Stimulated activated CD4-positive, alpha-beta T cell treated with anti-CD3 and anti-CD28 coated beads, TNF-alpha, amount 100 ng/mL, for 4 hours (primary cell): Measurements from ENCODE around the gene CAPS.

Experiments used
- DNase-seq, 3 experiments: peaks; one replicate each; pipeline ENCODE4 v3.0.0-alpha.2; 2020; ENCODE audit warnings: low read depth in 3 of 3

CAPS gene

DNA sequence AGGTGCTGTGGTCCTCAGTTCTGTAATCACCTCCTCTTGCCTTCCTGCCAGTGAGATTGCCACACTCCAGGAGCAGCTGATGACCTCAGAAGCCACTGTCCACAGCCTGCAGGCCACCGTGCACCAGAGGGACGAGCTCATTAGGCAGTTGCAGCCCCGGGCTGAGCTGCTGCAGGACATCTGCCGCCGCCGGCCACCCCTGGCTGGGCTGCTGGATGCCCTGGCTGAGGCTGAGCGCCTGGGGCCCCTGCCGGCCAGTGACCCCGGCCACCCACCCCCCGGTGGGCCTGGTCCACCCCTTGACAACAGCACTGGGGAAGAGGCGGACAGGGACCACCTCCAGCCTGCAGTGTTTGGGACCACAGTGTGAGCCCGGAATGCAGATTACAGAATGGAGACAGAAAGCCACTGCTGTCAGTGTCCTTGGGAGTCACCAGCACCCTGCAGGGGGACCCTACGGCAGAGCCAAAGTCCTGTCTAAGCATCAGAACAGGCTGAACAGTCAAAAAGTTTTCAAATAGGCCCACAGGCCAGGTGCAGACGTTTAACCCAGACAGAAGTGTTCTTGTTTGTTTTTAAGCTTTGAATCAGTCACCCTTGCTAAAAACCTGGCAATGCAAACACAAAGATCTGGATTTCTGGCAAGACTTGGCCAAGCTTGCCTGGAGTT is 5.1 kb upstream of the CAPS start:
- no peak for DNase-seq

DNA sequence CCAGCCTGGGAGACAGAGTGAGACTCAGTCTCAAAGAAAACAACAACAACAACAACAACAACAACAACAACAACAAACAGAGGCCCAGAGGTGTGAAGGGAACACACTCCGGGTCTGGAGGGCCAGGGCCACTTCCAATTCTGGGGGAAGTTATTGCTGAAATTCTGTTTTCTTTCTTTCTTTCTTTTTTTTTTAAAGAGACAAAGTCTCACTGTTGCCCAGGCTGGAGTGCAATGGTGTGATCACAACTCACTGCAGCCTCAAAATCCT is 3.5 kb upstream of the CAPS start:
- DNase-seq: no peak

DNA sequence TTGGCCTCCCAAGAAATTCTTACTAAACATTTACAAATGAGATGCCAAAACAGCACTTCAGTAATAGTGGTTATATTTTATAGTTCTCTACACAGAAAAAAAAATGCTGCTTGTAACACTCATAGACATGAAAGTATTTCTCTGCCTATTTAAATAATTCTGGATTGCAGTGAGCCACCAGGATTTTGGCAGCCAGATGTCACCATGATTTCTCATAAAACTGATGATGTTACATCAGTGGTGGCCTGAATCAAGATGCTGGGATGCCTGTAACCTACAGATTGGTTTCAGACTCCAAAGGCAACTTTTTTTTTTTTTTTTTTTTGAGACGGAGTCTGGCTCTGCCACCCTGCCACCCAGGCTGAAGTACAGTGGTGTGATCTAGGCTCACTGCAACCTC is 2.7 kb upstream of the CAPS start:
- DNase-seq: no peak

DNA sequence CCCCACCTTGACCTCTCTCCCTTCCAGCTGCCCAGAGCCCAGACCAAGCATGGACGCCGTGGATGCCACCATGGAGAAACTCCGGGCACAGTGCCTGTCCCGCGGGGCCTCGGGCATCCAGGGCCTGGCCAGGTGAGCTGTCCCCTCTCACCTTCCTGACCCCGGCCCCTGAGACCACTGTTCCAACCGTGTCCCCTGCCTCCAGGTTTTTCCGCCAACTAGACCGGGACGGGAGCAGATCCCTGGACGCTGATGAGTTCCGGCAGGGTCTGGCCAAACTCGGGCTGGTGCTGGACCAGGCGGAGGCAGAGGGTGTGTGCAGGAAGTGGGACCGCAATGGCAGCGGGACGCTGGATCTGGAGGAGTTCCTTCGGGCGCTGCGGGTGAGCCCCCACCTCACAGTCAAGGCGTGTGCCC is 312 bp downstream of the CAPS start:
- no peak for DNase-seq

DNA sequence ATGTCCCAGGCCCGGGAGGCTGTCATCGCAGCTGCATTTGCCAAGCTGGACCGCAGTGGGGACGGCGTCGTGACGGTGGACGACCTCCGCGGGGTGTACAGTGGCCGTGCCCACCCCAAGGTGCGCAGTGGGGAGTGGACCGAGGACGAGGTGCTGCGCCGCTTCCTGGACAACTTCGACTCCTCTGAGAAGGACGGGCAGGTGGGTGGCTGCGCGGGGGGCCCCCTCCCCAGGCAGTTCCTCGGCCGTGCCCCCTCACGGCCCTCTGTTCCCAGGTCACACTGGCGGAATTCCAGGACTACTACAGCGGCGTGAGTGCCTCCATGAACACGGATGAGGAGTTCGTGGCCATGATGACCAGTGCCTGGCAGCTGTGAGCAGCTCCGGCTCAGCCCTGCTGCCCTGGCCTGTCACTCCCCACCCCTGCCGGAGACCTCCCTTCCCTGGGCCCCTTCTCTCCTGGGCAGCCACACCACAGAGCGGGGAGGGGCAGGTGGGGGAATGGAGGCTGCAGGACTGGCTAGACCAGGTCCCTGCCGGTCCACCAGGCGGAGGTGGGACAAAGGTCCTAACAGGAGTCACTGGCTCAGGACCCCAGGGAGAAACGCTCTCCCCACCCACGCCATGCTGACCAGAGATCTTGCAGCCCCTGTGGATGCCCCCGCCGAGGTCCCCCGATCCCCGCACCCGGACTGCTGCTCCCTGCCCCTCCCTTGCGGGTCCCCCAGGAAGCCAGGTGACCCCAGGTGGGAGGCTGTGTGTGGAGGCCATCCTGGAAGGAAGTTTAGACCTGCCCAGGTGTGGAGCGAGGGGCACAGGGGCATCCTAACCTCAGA is 1.1 kb downstream of the CAPS start:
- DNase-seq: no peak

DNA sequence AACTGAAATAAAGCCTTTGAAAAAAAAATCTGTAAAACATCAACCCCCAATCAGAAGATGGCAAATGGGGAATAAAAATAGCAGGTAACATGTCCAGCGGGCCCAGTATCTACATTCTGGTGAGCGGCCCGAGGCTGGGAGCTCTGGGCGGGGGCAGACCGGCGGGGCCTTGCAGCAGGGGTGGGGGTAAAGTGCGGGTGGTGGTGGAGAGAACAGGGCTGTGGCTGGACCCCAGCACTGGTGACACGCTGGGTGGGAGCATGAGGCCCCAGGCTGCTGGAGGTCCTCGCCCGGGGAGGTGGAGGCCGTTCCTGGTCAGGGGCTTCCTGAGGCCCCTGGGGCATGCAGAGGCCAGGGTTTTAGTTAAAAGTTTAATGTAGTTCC is 1.7 kb downstream of the CAPS start:
- DNase-seq: no peak

DNA sequence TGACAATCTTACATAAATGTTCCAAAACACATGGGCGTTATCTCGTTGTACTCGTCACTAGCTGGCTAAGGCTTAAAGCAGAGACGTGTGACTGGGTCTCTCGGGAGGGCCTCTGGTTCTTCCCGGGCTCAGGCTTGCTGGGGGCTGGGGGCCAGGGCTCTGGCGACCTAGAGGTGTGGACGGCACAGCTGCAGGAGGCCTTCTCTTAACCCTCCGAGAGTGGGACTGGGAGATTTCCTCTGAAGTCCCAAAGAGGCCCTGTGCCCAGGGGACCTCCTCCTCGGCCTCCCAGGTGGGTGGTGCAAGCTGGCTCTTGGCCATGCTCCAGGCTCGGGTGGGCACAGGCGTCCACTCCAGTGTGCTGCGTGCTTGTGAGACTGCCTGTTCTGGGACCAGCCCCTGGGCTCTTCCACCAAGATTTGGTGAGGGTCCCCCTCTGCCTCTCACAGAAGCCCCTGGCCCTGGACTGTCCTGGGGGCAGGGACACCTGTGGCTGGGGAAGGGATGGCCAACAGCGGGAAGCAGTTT is 2.2 kb downstream of the CAPS start:
- DNase-seq: no peak

DNA sequence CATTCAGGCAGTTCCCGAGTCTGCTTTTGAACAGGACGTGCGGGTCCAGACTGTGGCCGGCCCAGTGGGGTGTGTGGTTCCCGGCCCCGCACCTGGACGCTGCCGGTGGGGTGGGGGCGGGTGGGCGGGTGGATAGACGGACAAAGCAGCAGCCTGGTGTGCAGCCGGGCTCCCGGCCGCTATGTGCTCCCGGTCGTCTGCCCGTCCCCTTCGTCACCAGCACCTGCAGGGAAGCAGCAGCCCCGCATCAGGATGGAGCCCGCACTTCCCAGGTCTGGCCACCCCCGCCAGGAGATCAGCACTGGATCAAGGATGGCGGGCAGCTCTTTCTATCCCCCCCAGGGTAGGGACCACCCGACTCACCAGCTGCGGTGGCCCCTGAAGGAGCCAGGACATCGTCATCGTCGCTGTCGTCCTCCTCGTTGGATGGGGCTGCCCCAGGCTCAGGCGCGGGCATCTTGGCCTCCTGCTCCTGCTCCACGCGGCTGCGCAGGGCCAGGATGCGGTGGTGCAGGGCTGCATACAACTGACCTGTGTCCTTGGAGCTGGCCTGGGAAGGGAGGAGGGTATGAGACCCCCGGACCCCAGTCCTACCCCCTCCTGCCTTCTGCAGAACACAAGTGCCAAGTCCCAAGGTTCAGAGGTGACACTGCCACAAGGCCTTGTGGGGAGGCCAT is 3.5 kb downstream of the CAPS start:
- no peak for DNase-seq

DNA sequence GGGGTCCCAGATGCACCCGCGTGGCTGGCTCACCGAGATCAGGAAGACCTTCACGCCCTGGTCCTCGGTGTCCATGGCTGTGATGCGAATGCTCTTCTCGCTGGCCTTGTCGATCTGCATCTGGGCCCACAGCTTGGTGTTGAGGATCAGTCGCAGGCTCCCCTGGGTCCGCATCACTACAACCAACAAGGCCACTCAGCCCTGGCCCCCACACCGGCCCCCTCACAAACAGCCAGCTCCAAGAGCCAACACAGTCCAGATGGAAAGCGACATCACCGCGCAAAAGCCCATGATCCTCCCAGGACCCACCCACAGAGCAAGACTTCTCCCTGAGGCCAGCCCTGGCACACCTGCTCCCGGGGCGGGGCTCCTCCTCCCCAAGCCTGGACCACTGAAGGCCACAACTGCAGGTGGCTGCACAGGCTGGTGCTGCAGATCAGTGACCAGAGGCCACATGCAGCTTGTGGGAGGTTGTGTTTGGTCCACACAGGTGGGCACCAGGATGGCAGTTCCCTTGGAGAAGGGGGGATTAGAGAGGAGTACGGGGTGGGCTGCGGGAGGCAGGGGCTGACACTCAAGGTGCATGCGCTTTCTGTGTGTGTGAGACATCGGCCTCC is 4.5 kb downstream of the CAPS start:
- no peak for DNase-seq

DNA sequence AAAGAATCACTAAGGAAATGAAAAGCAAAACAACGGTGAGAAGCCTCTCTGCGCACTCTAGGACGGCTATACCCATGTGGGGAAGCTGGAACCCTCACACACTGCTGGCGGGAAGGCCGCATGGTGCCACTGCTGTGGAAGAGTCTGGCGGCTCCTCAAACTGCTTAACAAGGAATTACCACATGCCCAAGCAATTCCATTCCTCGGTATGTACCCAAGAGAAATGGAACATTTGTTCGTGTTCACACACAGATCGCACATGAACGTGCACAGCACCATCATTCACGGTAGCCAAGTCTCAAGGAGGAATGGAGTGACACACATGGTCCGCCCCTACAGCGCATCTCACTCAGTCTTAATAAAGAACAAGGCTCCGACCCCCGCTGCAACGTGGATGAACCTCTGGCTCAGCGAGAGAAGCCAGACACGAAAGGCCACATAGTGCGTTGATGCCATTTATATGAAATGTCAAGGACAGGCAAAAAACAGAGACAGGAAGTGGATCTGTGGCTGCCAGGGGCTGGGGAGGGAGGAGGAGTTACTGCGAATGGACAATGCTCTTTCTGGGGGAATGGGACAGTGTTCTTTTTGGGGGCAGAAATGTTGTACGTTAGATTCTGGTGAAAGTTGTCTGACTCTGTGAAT is 7.6 kb downstream of the CAPS start:
- DNase-seq: no peak

DNA sequence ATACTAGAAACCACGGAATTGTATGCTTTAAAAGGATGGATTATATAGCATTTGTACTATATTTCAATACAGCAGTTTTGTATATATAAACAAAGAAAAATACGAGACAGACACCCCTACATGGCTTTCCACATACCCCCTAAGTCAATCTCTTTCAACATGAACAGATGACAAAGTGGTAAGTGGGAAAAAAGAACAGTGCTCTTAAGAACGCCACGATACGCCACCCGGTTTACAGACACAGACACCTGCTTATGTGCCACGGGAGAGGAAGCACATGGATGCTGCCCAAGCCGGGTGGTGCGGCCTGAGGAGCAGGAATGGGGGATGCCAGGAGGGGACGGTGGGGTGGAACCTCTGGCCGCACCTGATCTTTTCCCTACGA is 8.1 kb downstream of the CAPS start:
- DNase-seq: no peak

DNA sequence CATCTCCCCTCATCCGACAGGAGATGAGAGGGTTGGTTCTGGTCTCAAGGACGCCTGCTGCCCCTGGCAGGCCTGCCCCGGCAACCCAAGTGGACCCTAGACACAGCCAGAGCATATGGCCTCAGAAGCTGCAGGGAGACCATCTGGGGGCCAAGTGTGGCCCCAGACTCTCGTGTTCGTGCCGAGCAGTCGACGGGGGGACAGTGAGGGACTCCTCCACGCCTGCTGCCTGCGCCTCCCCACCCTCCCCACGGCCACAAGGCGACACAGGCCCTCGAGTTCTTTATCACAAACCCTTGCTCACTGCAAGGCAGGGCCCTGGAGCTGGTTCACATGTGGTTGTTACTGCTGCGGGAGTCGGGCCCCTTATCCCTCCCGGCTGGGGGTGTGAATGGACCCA is 9.3 kb downstream of the CAPS start:
- DNase-seq: no peak

DNA sequence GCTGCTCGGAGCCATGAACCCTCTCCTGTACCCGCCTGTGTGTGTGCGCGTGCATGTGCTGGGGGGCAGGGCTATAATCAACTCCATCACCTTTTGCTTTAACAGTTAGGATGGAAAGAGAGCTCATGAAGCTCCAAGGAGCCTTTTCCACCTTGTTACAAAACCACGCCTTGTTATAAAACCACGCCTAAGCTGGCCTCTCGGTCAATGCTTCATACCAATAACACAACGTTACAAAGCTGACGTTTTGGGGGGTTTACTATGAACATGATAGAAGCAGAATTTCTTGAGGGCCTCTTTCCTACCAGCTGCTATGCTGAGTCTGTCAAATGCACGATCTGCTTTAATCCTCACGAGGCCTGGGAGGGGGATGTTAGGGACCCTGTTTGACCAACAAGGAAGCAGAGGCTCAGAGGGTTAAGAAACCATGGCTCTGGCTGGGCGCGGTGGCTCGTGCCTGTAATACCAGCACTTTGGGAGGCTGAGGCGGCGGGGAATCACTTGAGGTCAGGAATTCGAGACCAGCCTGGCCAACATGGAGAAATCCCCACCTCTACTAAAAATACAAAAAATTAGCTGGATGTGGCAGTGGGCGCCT is 11.9 kb downstream of the CAPS start:
- DNase-seq: no peak

DNA sequence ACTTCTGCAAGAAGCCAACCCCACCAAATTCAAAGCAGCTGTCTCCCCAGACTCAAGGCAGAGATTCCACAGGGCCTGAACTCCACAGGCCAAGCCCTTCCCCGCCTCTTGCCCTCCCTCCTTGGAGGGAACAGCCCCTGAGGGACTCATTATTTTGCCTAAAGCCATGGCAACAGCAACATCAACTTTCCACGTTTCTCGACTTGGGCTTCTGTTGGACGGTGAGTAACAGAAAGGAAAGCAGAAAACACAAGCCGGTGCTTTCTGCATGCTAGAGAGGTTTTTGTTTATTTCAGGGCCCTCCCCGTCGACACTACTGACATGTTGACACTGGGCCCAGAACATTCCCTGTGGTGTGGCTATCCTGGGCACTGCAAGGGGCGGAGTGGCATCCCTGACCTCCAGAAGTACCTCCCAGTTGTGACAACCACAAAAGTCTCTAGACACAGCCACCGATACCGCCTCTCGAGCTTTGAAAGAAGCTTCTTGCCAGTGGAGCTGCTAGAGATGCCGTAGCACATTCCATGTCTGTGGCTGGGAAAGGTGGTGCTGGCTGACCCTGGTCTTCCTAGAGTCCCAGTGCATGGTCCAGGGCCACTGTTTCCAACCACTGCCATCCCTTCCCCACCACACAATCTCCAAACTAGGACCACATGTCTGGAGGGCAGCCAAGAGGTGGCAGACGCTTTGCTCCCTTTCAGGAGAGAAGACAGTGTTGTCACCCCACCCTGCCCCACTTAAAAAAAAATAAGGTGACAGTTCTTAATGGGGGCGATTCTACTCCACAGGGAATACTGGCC is 12.8 kb downstream of the CAPS start:
- no peak for DNase-seq

DNA sequence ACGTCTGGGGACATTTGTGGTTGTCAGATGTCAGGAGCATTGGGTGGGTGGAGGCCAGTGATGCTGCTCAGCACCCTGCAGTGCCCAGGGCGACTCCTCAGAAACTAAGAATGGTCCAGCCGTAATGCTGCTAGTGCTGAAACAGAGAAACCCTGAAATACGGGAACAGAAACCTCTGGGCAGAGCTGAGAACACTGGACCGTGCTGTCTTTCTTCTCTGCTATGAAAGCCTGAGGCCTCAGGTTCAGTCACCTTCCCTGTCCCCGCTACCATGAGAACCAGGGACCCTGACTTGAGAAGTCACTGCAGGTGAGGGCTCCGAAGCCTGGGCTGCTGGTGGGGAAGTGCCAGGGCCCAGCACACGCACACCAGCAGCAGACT is 13.4 kb downstream of the CAPS start:
- no peak for DNase-seq

DNA sequence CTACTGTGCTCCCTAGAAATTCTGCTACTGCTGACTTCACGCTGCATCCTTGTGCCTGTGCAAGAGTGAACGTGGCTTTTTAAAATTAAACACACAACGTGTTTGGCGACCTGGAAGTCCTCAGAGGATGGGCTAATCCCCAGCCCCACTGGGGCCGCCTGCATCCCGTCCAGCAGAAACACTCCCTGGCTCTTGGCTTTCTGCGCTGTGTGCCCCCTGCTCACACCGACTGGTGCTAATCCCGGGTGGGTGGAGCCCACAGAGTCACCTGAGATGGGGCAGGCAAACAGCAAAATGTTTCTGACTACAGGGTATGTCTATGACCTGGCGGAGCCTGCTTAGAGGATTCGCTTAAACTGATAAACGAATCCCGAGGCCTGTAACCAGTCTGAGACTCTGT is 15.1 kb downstream of the CAPS start:
- DNase-seq: no peak

DNA sequence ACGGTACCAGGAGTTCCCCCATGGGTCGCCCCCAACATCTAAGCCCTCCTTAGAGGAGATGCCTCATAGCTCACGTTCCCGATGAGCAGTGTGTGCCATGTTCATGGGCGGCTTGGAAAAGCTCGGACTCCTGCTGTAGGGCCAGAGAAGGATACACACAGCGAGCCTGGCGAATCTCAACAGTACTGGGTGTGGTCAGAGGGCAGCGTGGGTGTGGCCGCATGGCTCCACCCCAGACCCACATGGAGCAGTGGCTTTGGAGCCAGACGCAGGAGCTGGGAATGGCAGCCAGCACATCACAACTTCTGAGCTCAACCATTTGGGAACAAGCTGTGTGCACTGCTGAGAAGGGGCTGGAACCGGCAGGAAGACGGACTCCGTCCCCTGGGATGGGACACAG is 15.6 kb downstream of the CAPS start:
- DNase-seq: no peak

DNA sequence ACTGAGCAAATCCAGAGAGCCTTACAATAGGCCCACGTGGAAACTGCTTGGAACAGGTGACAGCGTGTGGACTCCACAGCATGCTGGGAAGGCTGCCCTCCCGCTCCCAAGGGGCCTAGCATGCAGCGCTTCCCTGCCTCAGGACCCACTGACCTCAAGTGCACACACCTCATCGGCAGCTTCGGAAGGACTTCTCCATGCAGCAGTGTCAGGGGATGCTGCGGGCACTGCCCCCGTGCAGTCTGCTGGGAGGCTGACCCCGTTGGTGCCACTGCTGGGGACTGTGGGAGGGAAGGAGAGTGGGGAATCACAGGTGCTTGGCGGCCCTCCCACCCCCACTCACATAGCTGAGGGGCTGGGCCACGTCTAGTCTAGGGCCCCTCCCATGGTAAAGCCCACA is 17.2 kb downstream of the CAPS start:
- DNase-seq: no peak

DNA sequence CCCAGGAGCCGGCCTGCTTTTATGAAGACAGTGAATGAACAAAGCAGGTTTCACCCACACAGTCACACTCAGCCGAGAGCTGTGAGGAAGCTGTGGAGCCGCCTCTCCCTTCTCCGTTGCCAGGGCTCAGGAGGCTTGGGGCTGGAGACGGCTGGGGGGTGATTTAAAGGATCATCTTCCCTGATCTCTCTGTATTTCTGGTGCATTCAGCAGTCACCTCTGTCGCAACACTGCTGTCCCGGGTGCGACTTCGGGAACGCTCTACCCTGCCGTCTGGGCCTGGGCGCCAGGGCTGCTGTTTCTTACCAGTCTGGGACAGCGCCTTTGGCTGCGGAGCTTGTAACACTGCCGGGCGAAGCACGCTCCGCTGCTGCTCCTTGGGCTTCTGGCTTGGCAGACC is 18.1 kb downstream of the CAPS start:
- DNase-seq: no peak

DNA sequence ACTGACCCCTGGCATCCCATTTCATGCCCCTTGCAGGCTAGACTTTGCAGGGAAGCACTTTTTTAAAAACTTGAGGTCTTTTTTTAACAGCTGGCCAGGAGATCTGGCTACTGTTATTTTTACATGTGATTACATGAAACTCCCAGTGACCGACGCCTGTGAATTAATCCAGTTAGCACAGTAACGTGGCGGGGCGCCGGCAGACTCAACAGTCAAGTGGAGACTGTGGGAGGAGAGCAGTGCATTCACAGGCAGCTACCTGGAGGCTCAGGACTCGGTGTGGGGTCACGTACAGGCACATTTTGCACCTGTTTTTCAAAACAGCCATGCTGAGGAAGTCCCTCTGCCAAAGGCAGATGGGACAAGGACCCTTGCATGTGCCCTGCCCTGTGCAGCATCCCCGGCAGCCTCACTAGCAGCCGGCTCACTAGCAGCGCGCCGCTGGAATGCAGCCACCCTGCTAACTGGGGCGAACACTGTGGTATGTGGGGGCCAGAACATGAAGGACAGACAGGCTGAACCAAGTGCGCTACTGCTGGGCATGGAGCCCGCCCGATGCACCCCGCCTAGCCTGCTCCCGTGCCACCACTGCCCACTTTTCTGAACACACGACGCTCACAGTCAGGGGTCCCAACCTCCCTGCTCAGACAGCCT is 18.7 kb downstream of the CAPS start:
- no peak for DNase-seq
